Neural cell (in vitro differentiated cells): ENCODE data around the gene ATF6. TPM values are rescaled to one million over a fixed set of nuclear protein-coding genes. Genes with fewer than 3 reads are reported as not detected.

Experiments
- H2AFZ ChIP-seq: fragments of 200-600, 300-800 bp; sonication (generic), shearing (Covaris generic); 2 replicates; pipeline ENCODE4 v1.6.0; 2014; ENCODE audit warnings: low read depth, mild to moderate bottlenecking, antibody characterized with exemption, low read length, moderate library complexity
- H3F3A ChIP-seq: fragments of 200-600 bp; shearing (Covaris generic); 2 replicates; pipeline ENCODE4 v1.6.1; 2016; ENCODE audit warnings: mild to moderate bottlenecking, moderate library complexity, mixed read lengths, antibody characterized with exemption, low read length; ENCODE audit not compliant: insufficient read depth, poor library complexity, severe bottlenecking
- H3K27ac ChIP-seq: fragments of 200-600, 300-800 bp; sonication (generic), shearing (Covaris generic); 2 replicates; pipeline ENCODE4 v1.5.1; 2014; ENCODE audit warnings: mild to moderate bottlenecking, low read length, moderate library complexity
- H3K27me3 ChIP-seq: fragments of 300-800, 200-600 bp; sonication (generic), shearing (Covaris generic); 2 replicates; pipeline ENCODE4 v1.6.0; 2014; ENCODE audit warnings: mild to moderate bottlenecking, low read depth, low read length, moderate library complexity; ENCODE audit not compliant: insufficient read depth
- H3K36me3 ChIP-seq: fragments of 300-800, 200-600 bp; sonication (generic), shearing (Covaris generic); 2 replicates; pipeline ENCODE4 v1.5.1; 2014; ENCODE audit warnings: mild to moderate bottlenecking, antibody characterized with exemption, low read length, moderate library complexity; ENCODE audit not compliant: insufficient read depth
- H3K4me2 ChIP-seq: fragments of 300-800, 200-600 bp; sonication (generic), shearing (Covaris generic); 2 replicates; pipeline ENCODE4 v1.6.0; 2014; ENCODE audit warnings: mild to moderate bottlenecking, low read length
- H3K4me3 ChIP-seq: fragments of 300-800, 200-600 bp; sonication (generic), shearing (Covaris generic); 2 replicates; pipeline ENCODE4 v1.5.1; 2014; ENCODE audit warnings: mild to moderate bottlenecking, low read length, moderate library complexity
- H3K79me2 ChIP-seq: fragments of 200-600 bp; shearing (Covaris generic); replicated peaks from 2 replicates; pipeline ENCODE4 v1.6.0; 2014; ENCODE audit warnings: mild to moderate bottlenecking, low read length, moderate library complexity; ENCODE audit not compliant: insufficient read depth
- H3K9ac ChIP-seq: fragments of 300-800, 200-600 bp; sonication (generic), shearing (Covaris generic); 2 replicates; pipeline ENCODE4 v1.6.1; 2016; ENCODE audit warnings: mild to moderate bottlenecking, low read length, mixed read lengths
- H3K9me2 ChIP-seq: fragments of 200-600 bp; shearing (Covaris generic); 2 replicates; pipeline ENCODE4 v1.6.1; 2016; ENCODE audit warnings: mild to moderate bottlenecking, low read length, mixed read lengths; ENCODE audit not compliant: insufficient read depth
- H3K9me3 ChIP-seq: fragments of 200-600, 300-800 bp; sonication (generic), shearing (Covaris generic); 2 replicates; pipeline ENCODE4 v1.6.1; 2016; ENCODE audit warnings: mild to moderate bottlenecking, mixed run types, low read length, moderate library complexity, mixed read lengths
- H4K20me1 ChIP-seq: fragments of 200-600 bp; shearing (Covaris generic); 2 replicates; pipeline ENCODE4 v1.6.1; 2016; ENCODE audit warnings: mild to moderate bottlenecking, mixed run types; ENCODE audit not compliant: insufficient read depth
- EP300 ChIP-seq: fragments of 450-650 bp; conservative IDR thresholded peaks from 2 replicates; pipeline ENCODE4 v1.6.1; 2014; ENCODE audit warnings: antibody characterized with exemption, mild to moderate bottlenecking, moderate library complexity; ENCODE audit not compliant: poor library complexity, severe bottlenecking
- EZH2 ChIP-seq: fragments of 200-600, 300-800 bp; shearing (Covaris generic), sonication (generic); IDR thresholded peaks from 2 replicates; pipeline ENCODE4 v1.6.1; 2014; ENCODE audit warnings: antibody characterized with exemption, low read length, borderline replicate concordance, mild to moderate bottlenecking; ENCODE audit not compliant: insufficient read depth, poor library complexity, severe bottlenecking
- MXI1 ChIP-seq: fragments of 450-650 bp; conservative IDR thresholded peaks from 2 replicates; pipeline ENCODE4 v1.6.1; 2014; ENCODE audit warnings: antibody characterized with exemption, mild to moderate bottlenecking; ENCODE audit not compliant: poor library complexity, severe bottlenecking
- POLR2AphosphoS5 ChIP-seq: IDR thresholded peaks from 2 replicates; pipeline ENCODE4 v1.6.1; 2012
- RAD21 ChIP-seq: fragments of 450-650 bp; conservative IDR thresholded peaks from 2 replicates; pipeline ENCODE4 v1.6.1; 2014; ENCODE audit warnings: antibody characterized with exemption, mild to moderate bottlenecking, moderate library complexity
- SMC3 ChIP-seq: fragments of 450-650 bp; conservative IDR thresholded peaks from 2 replicates; pipeline ENCODE4 v1.6.1; 2014; ENCODE audit warnings: antibody characterized with exemption, mild to moderate bottlenecking, moderate library complexity; ENCODE audit not compliant: poor library complexity
- TAF1 ChIP-seq: IDR thresholded peaks from 2 replicates; pipeline ENCODE4 v1.6.1; 2012; ENCODE audit warnings: low read depth
- polyA plus RNA-seq: library from polyadenylated mRNA; depleted of rRNA; stranded (reverse); fragments of >200 nt; gene quantifications from 2 replicates; pipeline ENCODE4 v1.2.3, GENCODE V29; 2014
- TF ChIP-seq, protein P1 (sequence below): IDR thresholded peaks from 2 replicates; pipeline ENCODE4 v1.6.1; 2012; ENCODE audit warnings: borderline replicate concordance
- TF ChIP-seq, protein P2 (sequence below): fragments of 450-650 bp; IDR thresholded peaks from 2 replicates; pipeline ENCODE4 v1.5.1; 2014; ENCODE audit warnings: antibody characterized with exemption, mild to moderate bottlenecking, moderate library complexity; ENCODE audit not compliant: poor library complexity, severe bottlenecking

ATF6 gene
- polyA plus RNA-seq, 1 donor from 2014 or later: 16.6 TPM

GRCh38 chr1:161954050-161954449 is 187.9 kb downstream of the ATF6 start:
- TF ChIP-seq, protein P1, sequence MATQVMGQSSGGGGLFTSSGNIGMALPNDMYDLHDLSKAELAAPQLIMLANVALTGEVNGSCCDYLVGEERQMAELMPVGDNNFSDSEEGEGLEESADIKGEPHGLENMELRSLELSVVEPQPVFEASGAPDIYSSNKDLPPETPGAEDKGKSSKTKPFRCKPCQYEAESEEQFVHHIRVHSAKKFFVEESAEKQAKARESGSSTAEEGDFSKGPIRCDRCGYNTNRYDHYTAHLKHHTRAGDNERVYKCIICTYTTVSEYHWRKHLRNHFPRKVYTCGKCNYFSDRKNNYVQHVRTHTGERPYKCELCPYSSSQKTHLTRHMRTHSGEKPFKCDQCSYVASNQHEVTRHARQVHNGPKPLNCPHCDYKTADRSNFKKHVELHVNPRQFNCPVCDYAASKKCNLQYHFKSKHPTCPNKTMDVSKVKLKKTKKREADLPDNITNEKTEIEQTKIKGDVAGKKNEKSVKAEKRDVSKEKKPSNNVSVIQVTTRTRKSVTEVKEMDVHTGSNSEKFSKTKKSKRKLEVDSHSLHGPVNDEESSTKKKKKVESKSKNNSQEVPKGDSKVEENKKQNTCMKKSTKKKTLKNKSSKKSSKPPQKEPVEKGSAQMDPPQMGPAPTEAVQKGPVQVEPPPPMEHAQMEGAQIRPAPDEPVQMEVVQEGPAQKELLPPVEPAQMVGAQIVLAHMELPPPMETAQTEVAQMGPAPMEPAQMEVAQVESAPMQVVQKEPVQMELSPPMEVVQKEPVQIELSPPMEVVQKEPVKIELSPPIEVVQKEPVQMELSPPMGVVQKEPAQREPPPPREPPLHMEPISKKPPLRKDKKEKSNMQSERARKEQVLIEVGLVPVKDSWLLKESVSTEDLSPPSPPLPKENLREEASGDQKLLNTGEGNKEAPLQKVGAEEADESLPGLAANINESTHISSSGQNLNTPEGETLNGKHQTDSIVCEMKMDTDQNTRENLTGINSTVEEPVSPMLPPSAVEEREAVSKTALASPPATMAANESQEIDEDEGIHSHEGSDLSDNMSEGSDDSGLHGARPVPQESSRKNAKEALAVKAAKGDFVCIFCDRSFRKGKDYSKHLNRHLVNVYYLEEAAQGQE: no peak
- TF ChIP-seq MXI1 (no peak), POLR2AphosphoS5 (no peak), RAD21 (no peak), TAF1 (no peak), EP300 (no peak), EZH2 (no peak), SMC3 (no peak)
- TF ChIP-seq, protein P2, sequence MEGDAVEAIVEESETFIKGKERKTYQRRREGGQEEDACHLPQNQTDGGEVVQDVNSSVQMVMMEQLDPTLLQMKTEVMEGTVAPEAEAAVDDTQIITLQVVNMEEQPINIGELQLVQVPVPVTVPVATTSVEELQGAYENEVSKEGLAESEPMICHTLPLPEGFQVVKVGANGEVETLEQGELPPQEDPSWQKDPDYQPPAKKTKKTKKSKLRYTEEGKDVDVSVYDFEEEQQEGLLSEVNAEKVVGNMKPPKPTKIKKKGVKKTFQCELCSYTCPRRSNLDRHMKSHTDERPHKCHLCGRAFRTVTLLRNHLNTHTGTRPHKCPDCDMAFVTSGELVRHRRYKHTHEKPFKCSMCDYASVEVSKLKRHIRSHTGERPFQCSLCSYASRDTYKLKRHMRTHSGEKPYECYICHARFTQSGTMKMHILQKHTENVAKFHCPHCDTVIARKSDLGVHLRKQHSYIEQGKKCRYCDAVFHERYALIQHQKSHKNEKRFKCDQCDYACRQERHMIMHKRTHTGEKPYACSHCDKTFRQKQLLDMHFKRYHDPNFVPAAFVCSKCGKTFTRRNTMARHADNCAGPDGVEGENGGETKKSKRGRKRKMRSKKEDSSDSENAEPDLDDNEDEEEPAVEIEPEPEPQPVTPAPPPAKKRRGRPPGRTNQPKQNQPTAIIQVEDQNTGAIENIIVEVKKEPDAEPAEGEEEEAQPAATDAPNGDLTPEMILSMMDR: no peak
- H3K79me2 ChIP-seq: no peaks in the 10 kb centered on the region
- no peak overlapping the region for H2AFZ ChIP-seq
- no peaks in the 10 kb centered on the region for H3F3A ChIP-seq
- H3K4me3 ChIP-seq: no peak overlapping the region
- H3K9me2 ChIP-seq: no peaks in the 10 kb centered on the region
- H3K36me3 ChIP-seq: no peaks in the 10 kb centered on the region
- no peak overlapping the region for H3K9ac ChIP-seq
- no peaks in the 10 kb centered on the region for H3K27me3 ChIP-seq
- no peaks in the 10 kb centered on the region for H4K20me1 ChIP-seq
- H3K4me2 ChIP-seq: no peak overlapping the region
- no peak overlapping the region for H3K27ac ChIP-seq
- H3K9me3 ChIP-seq: no peaks in the 10 kb centered on the region

DNA sequence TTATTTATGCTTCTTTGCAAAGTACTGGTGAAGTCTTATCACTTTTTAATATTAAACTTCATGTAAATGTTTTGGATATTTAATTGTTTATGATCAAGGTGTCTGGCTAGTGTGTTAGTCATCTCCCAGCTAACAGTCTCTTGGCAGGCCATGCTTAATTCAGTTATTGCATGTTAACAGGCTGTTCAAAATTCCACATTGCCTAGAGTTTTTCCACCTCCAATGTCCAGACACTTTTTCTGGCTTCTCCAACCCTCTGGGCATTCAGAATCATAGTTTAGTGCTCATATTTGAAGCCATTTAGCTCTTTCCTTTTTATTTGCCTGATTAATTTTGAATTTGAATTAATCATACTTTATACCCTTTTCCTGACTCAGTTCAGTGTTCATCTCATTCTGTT is 188.3 kb downstream of the ATF6 start:
- H4K20me1 ChIP-seq: no peaks in the 10 kb centered on the region
- H3K9me2 ChIP-seq: no peaks in the 10 kb centered on the region
- no peak overlapping the region for H3K4me3 ChIP-seq
- H3K9me3 ChIP-seq: no peaks in the 10 kb centered on the region
- no peaks in the 10 kb centered on the region for H3F3A ChIP-seq
- H2AFZ ChIP-seq: no peak overlapping the region
- no peaks in the 10 kb centered on the region for H3K36me3 ChIP-seq
- no peak overlapping the region for H3K4me2 ChIP-seq
- no peak overlapping the region for H3K9ac ChIP-seq
- no peaks in the 10 kb centered on the region for H3K79me2 ChIP-seq
- no peak overlapping the region for H3K27ac ChIP-seq
- no peak for TF ChIP-seq TAF1
- no peak for TF ChIP-seq EZH2
- no peak for TF ChIP-seq POLR2AphosphoS5
- TF ChIP-seq RAD21: no peak
- TF ChIP-seq, protein P1: no peak
- TF ChIP-seq, protein P2: no peak
- no peak for TF ChIP-seq SMC3
- no peak for TF ChIP-seq MXI1
- no peak for TF ChIP-seq EP300
- no peaks in the 10 kb centered on the region for H3K27me3 ChIP-seq
